Activated CD4-positive, alpha-beta T cell treated with anti-CD3 and anti-CD28 coated beads, Interleukin-2, amount 50 U/mL, for 1 hour (primary cell): ENCODE measurements around the gene CDH4.

Experiments used
- DNase-seq: peaks from one replicate; pipeline ENCODE4 v3.0.0-alpha.2; 2020

The CDH4 gene

GRCh38 chr20:61284752-61285151, 32.7 kb downstream of the CDH4 start:
- DNase-seq: no peak

- DNase-seq: no peak
These were observed 33.1 kb downstream of the CDH4 start for GRCh38 chr20:61285152-61285645.

- DNase-seq: no peak
These were observed 33.6 kb downstream of the CDH4 start for GRCh38 chr20:61285691-61286090.

- no peak for DNase-seq
These were observed 35.7 kb downstream of the CDH4 start for GRCh38 chr20:61287583-61288275.

- DNase-seq: no peak
These were observed 36.3 kb downstream of the CDH4 start for GRCh38 chr20:61288331-61288784.

GRCh38 chr20:61289166-61289565, 37.1 kb downstream of the CDH4 start:
- no peak for DNase-seq

- no peak for DNase-seq
These were observed 38.7 kb downstream of the CDH4 start for GRCh38 chr20:61290721-61291120.

GRCh38 chr20:61291166-61291829, 39.2 kb downstream of the CDH4 start:
- DNase-seq: no peak

GRCh38 chr20:61292391-61292790, 40.3 kb downstream of the CDH4 start:
- DNase-seq: no peak

GRCh38 chr20:61292821-61293612, 41.0 kb downstream of the CDH4 start:
- no peak for DNase-seq

- DNase-seq: no peak
These were observed 41.9 kb downstream of the CDH4 start for GRCh38 chr20:61293951-61294350.

GRCh38 chr20:61295249-61295648, 43.2 kb downstream of the CDH4 start:
- DNase-seq: no peak

- DNase-seq: no peak
These were observed 43.9 kb downstream of the CDH4 start for GRCh38 chr20:61295682-61296628.

GRCh38 chr20:61296629-61297019, 44.6 kb downstream of the CDH4 start:
- no peak for DNase-seq

- no peak for DNase-seq
These were observed 45.4 kb downstream of the CDH4 start for GRCh38 chr20:61297491-61297890.

- DNase-seq: no peak
These were observed 45.9 kb downstream of the CDH4 start for GRCh38 chr20:61297986-61298385.

- DNase-seq: no peak
These were observed 46.6 kb downstream of the CDH4 start for GRCh38 chr20:61298661-61299060.

GRCh38 chr20:61299104-61299503, 47.0 kb downstream of the CDH4 start:
- no peak for DNase-seq

- no peak for DNase-seq
These were observed 47.6 kb downstream of the CDH4 start for GRCh38 chr20:61299618-61300017.

GRCh38 chr20:61300293-61300692, 48.2 kb downstream of the CDH4 start:
- DNase-seq: no peak

GRCh38 chr20:61300709-61301108, 48.6 kb downstream of the CDH4 start:
- no peak for DNase-seq

- DNase-seq: no peak
These were observed 49.9 kb downstream of the CDH4 start for GRCh38 chr20:61301711-61302525.
